Activated CD4-positive, alpha-beta T cell treated with anti-CD3 and anti-CD28 coated beads for 1 hour (primary cell): ENCODE measurements around the gene MED15.

Experiments used
- DNase-seq: peaks from one replicate; pipeline ENCODE4 v3.0.0-alpha.2; 2020

MED15 gene

DNA sequence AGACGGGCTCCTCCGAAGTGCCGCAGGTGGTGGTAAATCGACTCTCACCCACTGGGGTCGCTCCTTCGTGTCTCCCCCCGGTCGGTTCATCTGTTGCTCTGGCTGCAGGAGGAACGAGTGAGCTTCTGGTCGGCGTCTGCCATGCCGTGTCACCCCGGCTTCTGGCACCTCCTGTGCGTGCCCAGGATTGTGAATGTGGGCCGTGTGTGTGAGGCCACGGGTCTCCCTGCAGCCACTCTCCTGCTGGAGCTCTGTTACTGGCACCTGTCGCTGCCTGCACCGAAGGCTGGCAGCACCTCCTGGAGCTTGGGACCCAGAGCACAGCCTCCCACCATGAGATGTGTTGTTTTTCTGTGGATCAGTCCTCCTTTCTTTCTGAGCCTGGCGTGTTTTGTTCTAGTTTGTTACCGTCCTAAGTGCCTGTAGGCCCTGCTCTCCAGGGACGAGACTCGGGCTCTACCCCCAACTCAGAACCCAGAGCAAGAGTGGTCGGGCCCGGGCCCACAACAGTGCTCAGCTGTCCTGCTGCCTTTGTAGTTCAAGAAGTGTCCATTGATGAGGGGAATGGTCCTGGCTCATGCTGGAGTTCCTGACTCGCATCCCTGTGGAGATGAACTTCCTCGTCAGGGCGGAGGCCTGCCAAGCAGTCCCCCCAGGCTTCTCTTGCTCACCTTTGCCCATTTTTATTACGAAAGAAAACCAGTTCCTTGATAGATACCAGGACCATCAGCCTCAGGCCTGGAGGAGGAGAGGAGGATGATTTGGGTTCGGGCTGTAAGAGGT lies 66.6 kb downstream of the MED15 start:
- no peak for DNase-seq

DNA sequence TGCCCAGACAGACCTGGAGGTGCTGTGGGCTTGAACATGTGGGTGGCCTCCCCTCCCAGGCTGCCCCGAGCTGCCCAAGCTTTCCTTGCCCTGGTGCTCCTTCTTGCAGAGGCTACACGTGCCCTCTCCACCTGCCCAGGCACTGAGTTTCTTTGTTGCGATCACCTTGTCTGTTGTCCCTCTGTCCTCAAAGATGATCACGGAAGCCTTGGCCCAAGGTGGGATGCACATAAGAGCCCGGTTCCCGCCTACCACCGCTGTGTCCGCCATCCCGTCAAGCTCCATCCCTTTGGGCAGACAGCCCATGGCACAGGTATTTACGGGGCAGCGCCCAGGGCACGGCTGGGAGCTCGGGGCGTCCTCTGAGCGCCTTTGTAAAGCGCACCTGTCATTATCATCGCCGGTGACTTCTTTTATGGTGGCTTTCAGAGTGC lies 67.5 kb downstream of the MED15 start:
- DNase-seq: no peak

DNA sequence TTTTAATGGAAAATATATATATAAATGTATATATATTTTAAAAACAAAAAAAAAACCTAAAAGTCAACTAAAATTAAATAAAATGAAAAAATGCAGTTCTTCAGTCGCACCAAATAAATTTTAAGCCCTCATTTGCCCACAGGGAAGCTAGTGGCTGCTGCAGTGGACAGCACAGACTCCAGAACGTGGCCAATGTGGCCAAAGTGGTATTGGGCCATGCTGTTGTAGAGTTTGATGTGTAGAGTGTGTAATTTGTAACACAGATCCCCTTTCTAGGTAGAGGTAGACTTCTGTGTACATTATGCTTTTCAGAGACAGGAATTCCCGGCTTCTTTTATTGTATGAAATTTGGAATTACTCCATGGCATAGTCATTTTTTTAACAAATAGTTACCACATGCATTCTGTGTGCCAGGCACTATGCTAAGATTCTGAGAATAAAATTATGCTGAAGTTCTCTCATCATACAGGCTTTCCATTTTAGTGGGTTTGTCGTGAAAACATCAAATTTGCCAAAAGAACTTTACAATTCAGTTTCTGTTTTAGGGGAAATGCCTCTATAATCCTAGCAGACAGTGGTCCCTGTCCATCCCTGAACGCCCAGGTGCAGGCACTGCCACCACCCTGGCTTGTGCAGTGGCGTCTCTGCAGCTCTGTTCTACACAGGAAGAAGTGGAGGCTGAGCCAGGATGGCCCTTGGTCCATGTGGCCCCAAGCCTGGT lies 68.5 kb downstream of the MED15 start:
- no peak for DNase-seq

DNA sequence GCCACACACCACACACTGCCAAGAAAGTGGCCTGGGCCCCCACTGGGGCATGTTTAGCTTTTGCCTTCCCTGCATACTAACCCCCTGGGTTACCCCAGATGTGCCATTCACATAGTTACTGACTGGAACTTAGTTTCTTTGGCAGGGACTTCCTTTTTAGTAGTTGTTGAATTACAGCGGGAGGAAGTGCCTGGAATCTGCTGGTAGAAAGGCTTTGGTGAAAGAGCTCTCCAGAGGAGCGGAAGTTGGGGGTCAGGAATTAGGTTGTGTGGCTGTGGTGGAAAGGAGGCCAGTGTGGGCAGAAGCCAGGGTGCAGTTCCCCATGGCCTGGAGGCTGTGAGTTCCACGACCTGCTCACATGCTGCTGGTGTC lies 69.0 kb downstream of the MED15 start:
- no peak for DNase-seq

DNA sequence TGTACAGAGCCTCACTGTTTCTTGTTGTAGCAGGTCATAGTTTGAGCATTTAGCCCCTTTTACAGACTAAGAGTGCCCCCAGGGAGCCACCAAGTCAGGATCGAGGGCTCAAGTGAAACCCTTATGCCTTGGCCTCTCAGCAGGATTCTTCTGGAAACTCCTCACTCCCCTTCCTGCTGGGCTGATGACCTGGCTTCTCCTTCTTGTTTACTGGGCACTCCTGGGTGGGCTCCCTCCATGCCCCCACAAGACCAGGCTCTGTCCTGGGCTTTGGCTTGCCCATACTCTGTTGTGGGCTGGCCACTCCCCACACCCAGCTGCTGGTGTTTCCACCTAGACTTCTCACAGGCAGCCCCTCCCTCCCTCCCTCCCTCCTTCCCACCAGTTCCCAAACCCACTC lies 69.6 kb downstream of the MED15 start:
- DNase-seq: no peak

DNA sequence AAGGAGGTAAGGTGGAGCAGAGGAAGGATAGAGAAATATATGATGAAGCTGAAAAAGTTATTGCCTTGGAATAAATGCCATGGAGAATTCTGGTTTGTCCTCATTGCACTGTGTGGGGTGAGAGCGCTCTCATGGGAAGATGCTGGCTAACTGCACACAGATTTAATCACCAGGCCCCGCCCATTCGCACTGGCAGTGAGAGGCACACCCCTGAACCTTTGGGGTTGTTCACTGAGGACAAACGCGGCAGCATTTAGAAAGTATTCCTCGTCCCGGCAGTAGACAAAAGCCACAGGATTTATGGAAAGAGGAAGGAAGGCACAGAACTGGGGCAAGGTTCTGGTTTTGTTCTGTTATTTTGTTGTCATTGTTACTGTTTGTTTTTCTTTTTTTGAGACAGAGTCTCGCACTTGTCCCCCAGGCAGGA lies 70.2 kb downstream of the MED15 start:
- no peak for DNase-seq

DNA sequence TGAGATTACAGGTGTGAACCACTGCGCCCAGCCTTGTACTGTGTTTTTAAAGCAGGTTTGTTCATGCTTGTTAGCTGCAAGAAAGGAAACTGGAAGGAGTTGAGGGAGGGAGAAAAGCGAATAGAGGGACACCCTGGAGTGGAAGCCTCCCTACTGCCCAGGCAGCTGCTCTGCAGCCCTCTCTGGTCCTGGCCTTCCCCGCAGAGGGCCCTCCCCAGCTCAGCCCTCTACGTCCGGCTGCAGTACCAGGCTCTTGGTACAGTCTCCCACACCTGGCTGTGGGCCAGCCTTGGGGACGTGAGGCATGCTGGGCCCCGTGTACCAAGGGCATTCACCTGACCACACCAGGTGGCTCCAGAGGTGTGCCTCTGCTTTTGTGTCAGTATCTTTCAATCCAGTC lies 70.8 kb downstream of the MED15 start:
- DNase-seq: no peak

DNA sequence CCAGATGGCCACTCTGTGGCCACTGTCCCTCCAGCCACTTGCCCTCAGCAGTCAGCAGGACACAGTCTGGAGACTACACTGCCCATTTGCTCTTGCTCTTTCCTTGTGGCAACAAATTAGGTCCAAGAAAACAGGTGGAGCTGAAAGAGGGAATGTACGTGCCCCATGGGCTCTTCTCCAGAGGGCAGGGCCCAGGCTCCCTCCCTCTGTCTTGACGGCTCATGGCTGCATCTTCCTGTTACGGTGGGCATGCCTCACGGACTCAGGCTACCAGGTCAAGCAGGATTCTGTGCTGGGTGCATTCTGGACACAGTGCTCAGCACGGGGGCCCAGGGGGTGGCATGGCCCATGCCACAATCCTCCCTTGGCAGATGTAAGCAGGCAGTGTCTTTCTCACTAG lies 71.3 kb downstream of the MED15 start:
- DNase-seq: no peak

DNA sequence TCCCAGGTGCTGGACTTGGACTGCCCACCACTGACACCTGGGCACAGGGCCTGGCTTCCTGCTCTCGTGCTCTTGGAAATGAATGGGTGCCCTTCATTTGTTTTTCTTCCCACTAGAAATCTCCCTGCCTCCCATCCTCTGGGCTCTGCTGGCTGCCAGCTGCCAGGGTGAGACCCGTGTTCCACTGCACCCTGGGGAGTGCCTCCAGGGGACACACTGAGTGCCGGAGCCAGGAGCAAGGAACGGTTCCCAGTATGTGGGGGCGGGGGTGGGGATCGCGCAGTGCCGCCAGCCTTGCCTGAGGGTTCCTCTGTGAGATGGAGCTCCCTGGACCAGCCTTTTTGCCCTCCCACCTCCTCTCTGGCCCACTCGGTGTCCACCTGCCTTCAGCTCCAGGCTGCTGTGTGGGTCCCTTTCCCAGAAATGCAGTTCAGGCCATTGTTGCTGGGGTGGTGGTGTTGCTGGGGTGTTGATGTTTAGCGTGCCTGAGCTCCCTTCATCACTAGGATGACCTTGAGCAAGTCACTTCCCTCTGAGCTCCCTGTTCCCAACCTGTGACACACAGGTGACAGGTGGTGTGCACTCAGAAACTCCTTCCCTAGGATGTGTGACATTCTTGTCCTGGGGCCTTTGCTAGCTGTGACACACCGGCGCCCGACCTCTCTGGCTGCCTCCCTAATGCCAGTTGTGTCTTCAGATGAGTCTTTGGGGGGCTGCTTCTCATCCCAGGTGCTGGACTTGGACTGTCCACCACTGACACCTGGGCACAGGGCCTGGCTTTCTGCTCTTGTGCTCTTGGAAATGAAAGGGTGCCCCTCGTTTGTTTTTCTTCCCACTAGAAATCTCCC lies 72.1 kb downstream of the MED15 start:
- DNase-seq: no peak

DNA sequence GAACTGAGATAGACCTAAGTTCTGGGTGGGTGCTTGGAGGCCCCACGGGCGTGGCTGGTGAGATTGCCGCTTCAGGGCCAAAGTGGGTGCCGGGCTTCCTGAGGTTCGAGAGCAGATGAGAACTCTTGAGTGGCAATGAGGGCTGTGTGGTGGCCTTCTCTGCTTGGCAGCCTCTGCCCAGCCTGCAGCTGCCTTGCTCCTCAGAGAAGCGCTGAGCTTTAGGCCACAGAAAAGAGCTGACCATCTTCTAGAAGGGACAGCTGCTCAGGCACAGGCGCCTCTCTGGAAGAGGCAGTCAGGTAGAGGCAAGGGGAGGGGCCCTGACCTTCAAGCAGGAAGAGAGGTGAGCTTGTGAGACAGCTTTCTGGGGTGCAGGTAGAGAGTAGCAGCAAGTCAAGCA lies 72.8 kb downstream of the MED15 start:
- no peak for DNase-seq

DNA sequence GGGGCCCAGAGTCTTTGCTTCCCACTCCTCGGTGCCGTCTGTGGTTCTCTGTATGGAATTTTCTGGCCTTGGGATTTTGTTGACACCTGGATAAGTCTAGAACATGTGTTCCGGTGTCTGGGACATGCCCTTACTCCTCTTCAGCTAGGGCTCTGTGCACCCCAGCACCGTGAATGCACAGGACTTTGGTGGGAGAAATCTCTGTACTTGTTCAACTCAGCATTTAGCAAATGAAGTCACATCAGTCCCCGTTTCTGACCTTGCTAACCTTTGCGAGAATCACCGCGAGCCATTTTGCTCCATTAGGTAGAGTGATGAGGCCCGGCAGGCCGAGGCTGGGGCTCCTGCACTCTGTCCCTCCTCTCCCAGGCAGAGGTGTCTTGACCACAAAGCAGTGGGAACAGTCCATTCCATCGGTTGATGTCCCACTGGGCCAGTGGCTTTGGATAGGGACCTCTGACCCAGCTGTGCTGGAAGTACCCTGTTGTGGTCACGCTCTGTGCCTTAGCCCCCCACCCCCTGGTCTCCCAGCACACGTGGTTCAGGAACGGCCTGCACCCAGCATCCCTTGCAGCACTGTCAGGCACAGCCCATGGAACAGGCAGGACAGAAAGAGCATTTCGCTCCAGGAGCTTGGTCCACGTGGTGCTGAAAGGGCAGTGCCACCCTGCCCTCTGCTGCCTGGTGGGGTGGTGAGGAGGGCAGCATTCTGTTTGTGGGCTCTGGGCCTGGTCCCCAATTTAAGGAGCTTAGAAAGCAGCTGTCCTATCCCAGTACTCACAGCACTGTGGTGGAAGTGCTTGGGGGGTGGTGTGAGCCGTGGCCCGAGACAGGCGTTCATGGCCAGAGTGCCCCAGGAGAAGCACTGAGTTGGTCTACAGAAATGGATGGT lies 73.4 kb downstream of the MED15 start:
- no peak for DNase-seq

DNA sequence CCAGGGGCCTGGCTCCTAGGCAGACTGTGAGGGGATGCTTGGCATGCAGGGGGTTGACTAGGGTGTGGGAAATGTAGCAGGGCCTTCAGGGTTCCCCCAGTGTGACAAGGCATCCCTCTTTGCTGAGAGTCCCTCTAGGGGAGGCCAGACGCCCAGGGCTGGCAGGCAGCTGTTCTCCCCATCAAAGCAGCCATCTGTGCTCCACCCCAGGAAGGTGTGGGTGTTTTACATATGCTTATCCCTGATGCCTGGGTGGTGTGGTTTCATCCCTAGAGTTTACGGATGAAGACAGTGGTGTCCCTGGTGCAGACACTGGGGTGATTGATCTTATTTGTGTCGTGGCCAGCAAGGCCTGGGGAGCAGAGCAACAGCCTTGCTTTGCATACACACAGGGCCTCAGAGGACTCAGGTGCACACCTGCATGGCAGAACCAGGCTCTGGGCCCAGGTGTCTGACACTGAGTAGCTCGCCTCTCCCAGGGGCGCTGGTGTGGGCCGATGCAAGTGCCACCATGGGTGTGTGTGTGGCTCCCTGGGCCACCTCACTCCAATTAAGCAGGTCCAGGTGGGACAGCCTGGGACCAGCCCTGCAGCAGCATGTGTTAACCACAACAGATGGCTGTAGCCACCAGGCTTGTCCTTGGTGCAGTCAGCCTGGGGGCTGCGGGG lies 74.2 kb downstream of the MED15 start:
- DNase-seq: no peak

DNA sequence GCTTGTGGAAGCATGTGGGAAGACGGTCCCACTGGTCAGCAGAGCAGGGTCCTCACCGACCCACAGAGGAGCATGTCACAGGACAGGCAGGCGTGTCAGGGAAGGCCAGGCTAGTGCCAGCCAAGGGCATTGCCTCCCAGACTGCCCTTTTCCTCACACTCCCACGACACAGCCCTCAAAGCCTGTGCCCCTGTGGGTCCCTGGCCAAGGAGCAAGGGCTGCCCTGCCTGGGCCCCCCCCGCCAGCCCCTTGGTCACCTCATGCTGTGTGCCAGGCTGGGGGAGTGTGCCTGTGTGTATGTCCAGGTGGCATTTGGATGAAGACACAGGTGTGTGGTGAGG lies 74.7 kb downstream of the MED15 start:
- DNase-seq: no peak

DNA sequence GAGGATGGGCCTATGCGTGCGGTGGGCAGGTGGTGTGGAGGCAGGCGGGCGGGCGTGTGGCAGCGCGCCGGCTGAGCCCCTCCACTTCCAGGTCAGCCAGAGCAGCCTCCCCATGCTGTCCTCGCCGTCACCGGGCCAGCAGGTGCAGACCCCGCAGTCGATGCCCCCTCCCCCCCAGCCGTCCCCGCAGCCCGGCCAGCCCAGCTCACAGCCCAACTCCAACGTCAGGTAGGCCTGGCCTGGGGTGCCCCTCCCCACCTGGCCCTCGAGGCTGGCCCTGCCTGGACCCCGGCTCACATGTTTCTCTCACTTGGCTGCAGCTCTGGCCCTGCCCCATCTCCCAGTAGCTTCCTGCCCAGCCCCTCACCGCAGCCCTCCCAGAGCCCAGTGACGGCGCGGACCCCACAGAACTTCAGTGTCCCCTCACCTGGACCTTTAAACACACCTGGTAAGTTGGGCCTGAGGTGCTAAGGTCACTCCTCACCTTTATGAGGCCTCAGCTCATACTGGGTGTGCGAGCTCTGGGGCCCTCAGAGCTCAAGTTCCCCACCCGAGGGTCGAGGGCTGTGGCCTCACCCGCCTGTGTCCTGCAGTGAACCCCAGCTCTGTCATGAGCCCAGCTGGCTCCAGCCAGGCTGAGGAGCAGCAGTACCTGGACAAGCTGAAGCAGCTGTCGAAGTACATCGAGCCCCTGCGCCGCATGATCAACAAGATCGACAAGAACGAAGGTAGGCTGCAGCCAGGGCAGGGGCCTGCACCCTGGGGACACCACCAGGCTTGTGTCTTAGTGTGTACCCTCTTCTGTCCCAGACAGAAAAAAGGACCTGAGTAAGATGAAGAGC lies 75.3 kb downstream of the MED15 start:
- DNase-seq: no peak

DNA sequence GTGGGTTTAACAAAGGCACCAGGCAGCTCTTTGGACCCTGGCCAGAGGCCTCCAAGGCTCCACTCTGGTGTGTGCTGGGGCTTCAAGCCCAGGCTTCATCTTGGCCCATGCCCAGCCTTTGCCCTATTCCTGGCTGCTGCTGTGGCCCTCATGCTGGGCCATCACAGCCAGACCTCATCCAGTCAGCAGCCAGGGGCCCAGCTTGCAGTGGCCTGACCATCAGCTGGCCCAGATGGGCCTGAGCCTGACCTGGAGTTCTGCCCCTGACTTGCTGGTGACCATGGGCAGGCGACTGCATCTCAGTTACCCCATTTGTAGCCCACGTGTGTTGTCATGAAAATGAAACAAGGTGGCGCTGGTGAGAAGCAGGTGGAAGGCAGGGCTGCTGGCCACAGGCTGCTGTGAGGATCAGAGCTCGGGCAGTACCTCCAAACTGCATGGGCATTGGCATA lies 76.1 kb downstream of the MED15 start:
- DNase-seq: no peak

DNA sequence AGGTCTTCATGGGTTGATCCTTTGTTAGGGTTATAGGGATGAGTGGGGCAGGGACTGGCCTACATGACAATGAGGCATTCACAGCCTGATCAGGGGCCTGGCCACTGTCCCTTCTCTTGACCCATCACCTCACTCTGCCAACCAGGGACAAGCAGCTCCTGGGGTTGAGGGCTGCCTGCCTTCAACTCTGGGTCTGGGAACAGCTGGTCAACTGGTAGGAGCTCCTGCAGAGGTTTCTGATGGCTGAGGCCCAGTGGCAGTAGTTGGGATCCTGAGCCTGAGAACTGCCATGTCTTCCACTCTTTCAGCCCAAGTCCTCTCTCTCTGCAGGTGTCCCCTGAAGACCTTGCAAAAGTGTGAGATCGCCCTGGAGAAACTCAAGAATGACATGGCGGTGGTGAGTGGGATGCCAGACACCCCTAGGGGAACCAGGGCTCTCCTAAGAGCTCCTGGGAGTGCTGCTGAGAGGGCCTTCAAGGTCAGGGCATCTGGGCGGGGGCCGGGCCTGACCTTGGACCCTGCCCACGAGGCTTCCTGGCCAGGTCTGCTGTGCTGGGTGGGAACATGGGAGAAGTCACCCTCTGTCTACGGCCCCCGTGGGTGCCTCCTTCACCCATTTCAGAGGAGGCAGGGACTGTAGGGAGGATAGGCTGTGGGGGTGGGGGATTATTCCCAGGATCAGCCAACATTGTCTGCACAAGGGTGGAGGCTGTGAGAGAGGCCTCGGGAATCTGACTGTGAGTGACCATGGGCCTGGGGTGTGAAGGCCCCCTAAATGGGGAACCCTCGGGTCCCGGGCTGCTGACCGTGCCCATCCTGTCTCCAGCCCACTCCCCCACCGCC lies 76.8 kb downstream of the MED15 start:
- no peak for DNase-seq

DNA sequence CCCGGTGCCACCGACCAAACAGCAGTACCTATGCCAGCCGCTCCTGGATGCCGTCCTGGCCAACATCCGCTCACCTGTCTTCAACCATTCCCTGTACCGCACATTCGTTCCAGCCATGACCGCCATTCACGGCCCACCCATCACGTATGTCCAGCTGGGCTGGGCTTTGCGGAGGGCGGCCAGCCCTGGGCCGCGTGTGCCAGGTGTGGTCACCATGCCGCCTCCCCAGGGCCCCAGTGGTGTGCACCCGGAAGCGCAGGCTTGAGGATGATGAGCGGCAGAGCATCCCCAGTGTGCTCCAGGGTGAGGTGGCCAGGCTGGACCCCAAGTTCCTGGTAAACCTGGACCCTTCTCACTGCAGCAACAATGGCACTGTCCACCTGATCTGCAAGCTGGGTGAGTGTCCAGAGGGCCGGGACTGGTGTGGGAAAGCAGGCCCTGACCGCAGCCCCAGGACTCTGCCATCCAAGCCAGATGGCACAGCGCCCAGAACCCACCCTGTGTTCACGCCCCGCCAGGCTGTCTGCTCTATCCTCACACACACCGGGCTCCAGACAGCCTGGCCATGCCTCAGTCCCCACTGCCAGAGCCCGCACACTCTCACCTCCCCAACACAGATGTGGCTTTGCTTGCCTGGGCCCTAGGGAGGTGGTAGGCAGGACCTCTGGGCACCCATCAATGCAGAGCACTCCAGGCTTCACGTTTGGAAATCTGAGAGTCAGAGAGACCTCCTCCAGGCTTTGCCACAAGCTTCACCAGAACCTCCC lies 77.6 kb downstream of the MED15 start:
- no peak for DNase-seq

DNA sequence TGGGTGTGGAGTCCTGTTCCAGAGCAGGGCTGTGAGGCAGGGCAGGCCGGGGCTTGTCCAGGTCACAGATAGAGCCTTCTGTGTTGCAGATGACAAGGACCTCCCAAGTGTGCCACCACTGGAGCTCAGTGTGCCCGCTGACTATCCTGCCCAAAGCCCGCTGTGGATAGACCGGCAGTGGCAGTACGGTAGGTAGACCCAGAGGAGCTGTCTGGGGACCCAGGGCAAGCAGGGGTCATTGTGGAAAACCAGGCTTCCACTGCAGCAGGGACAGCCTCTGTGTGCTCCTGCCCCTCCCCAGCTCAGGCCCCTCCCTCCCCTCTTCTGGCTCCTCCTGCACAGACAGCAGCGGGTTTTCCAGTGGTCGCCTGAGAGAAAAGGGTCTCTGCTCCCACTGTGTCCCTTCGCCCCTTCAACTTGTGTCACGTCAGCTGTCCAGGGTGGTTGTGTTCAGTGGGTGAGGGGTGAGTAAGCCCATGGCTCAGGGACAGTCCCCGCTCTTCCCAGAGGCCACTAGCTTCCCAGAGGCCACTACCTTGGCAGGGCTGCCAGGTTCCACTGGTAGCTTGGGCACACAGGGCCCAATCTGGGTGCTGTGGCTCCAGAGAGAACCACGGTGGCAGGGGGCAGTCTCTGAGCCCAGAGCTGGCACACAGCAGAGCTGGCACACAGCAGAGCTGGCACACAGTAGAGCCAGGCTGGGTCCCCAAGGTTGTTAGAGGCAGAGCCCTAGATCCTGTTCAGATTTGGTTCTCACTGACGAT lies 78.4 kb downstream of the MED15 start:
- no peak for DNase-seq

DNA sequence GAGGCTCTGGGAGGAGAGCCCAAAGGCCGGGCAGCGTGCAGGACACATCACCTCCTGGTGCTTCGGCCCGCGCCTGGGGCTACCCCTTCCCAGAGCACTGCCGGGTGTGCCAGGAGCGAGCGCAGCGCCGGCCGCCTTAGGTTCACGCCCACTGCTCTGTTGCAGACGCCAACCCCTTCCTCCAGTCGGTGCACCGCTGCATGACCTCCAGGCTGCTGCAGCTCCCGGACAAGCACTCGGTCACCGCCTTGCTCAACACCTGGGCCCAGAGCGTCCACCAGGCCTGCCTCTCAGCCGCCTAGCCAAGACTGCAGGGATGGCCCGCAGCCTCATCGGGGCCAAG lies 79.0 kb downstream of the MED15 start:
- no peak for DNase-seq
